Uterus (tissue), 4 donors: ENCODE measurements around the gene KRT74. TPM values are rescaled to one million over a fixed set of nuclear protein-coding genes. Genes with fewer than 3 reads are reported as not detected.

Experiments used
- DNase-seq, 2 donors: peaks; one replicate each; pipeline ENCODE4 v3.0.0-alpha.2; 2019 to 2020
- H3K27ac ChIP-seq, 2 donors: fragments of 200-600 bp; sonication (generic); 1 replicate in 1 of 2; 2 replicates in 1 of 2; pipeline ENCODE4 v1.5.1; 2016 to 2018
- H3K27me3 ChIP-seq, 2 donors: fragments of 200-600 bp; sonication (generic); one replicate each; pipeline ENCODE4 v1.5.1; 2018 to 2019; ENCODE audit warnings: control low read depth in 1 of 2
- H3K36me3 ChIP-seq, 2 donors: fragments of 200-600 bp; sonication (generic); one replicate each; pipeline ENCODE4 v1.5.1; 2019; ENCODE audit warnings: control low read depth in 1 of 2
- H3K4me1 ChIP-seq, 2 donors: fragments of 200-600 bp; sonication (generic); one replicate each; pipeline ENCODE4 v1.5.1; 2018 to 2019; ENCODE audit warnings: control low read depth in 1 of 2
- H3K4me3 ChIP-seq, 2 donors: fragments of 200-600 bp; sonication (generic); 1 replicate in 1 of 2; 2 replicates in 1 of 2; pipeline ENCODE4 v1.5.1; 2018 to 2019; ENCODE audit warnings: mild to moderate bottlenecking in 1 of 2
- H3K9me3 ChIP-seq, 2 donors: fragments of 200-600 bp; sonication (generic); one replicate each; pipeline ENCODE4 v1.5.1; 2019; ENCODE audit warnings: control low read depth in 1 of 2
- CTCF ChIP-seq, 4 experiments: fragments of 200-600 bp in 2 of 4; fragments of 450-650 bp in 2 of 4; sonication (generic) in 2 of 4; IDR thresholded peaks; one replicate each; pipeline ENCODE4 v1.5.1; 2016 to 2019; ENCODE audit warnings: antibody characterized with exemption in 4 of 4, mild to moderate bottlenecking in 2 of 4, moderate library complexity in 1 of 4
- POLR2A ChIP-seq, 2 donors: fragments of 450-650 bp; IDR thresholded peaks; one replicate each; pipeline ENCODE4 v1.6.1; 2016; ENCODE audit warnings: antibody characterized with exemption in 2 of 2, mild to moderate bottlenecking in 1 of 2, moderate library complexity in 1 of 2
- intact Hi-C: fragments of 100-400 bp; cut with DNase I; formaldehyde crosslinking; loops from one replicate; pipeline ENCODE4 v1.15.1; 2023; ENCODE audit warnings: low total_unique reads
- total RNA-seq, 4 donors: library from RNA; depleted of rRNA in 3 of 4; stranded (reverse); fragments of >200 nt in 3 of 4; gene quantifications; one replicate each; pipeline versions ENCODE4 v1.1.0 to v1.2.4, GENCODE V29; 2014 to 2023
- donor health status: DM: yes; HTN: yes; CAD: no.

KRT74 gene
- total RNA-seq, 4 donors from 2014 or later = not detected

- no peaks in the 10 kb centered on the region for H3K4me1 ChIP-seq
- intact Hi-C loops = no loop called here
- no peak for DNase-seq
Measured at GRCh38 chr12:52608161-52608560, 34.5 kb upstream of the KRT74 start.

GRCh38 chr12:52607314-52607713, 33.7 kb upstream of the KRT74 start:
- no peaks in the 10 kb centered on the region for H3K27me3 ChIP-seq
- H3K4me1 ChIP-seq = no peaks in the 10 kb centered on the region
- no peak for DNase-seq
- TF ChIP-seq CTCF (IDR thresholded peaks at IDR 0.05) = no peak
- TF ChIP-seq POLR2A (IDR thresholded peaks at IDR 0.05) = no peak
- no peak overlapping the region for H3K4me3 ChIP-seq
- no peaks in the 10 kb centered on the region for H3K9me3 ChIP-seq
- intact Hi-C loops = no loop called here
- H3K27ac ChIP-seq = no peak overlapping the region
- H3K36me3 ChIP-seq = no peaks in the 10 kb centered on the region

More at GRCh38 chr12:52608161-52608560, 34.5 kb upstream of the KRT74 start:
- no peak for TF ChIP-seq POLR2A (IDR thresholded peaks at IDR 0.05)
- TF ChIP-seq CTCF (IDR thresholded peaks at IDR 0.05) = no peak
- Histone ChIP-seq H3K27ac (no peak overlapping the region), H3K27me3 (no peaks in the 10 kb centered on the region), H3K9me3 (no peaks in the 10 kb centered on the region), H3K36me3 (no peaks in the 10 kb centered on the region), H3K4me3 (no peak overlapping the region)

- no peak overlapping the region for H3K4me3 ChIP-seq
- no peak for DNase-seq
- no peak for TF ChIP-seq POLR2A (IDR thresholded peaks at IDR 0.05)
- no peak for TF ChIP-seq CTCF (IDR thresholded peaks at IDR 0.05)
- H3K27me3 ChIP-seq = no peaks in the 10 kb centered on the region
- no peaks in the 10 kb centered on the region for H3K4me1 ChIP-seq
- no peaks in the 10 kb centered on the region for H3K36me3 ChIP-seq
- no peaks in the 10 kb centered on the region for H3K9me3 ChIP-seq
- intact Hi-C loops = no loop called here
- H3K27ac ChIP-seq = no peak overlapping the region
Measured at GRCh38 chr12:52606581-52607218, 33.1 kb upstream of the KRT74 start.

GRCh38 chr12:52606096-52606495, 32.5 kb upstream of the KRT74 start:
- Histone ChIP-seq H3K27ac (no peak overlapping the region), H3K9me3 (no peaks in the 10 kb centered on the region), H3K4me3 (no peak overlapping the region), H3K36me3 (no peaks in the 10 kb centered on the region), H3K27me3 (peaks cover 0 to 3% of the 10 kb centered on the region in 2 donors), H3K4me1 (no peaks in the 10 kb centered on the region)
- intact Hi-C loops = no loop called here
- TF ChIP-seq CTCF (IDR thresholded peaks at IDR 0.05) = no peak
- no peak for TF ChIP-seq POLR2A (IDR thresholded peaks at IDR 0.05)
- DNase-seq = no peak

GRCh38 chr12:52605542-52605941, 31.9 kb upstream of the KRT74 start:
- H3K4me1 ChIP-seq = no peaks in the 10 kb centered on the region
- no peak for TF ChIP-seq POLR2A (IDR thresholded peaks at IDR 0.05)
- TF ChIP-seq CTCF (IDR thresholded peaks at IDR 0.05) = no peak
- no peaks in the 10 kb centered on the region for H3K9me3 ChIP-seq
- H3K27me3 ChIP-seq = peaks cover 0 to 4% of the 10 kb centered on the region in 2 donors
- no peaks in the 10 kb centered on the region for H3K36me3 ChIP-seq
- no peak overlapping the region for H3K4me3 ChIP-seq
- no peak overlapping the region for H3K27ac ChIP-seq
- intact Hi-C loops = no loop called here
- DNase-seq = no peak
